HCT116 (cell line): ENCODE measurements around the gene CHEK2.

Experiments used
- ATF3 ChIP-seq: IDR thresholded peaks from 2 replicates; pipeline ENCODE4 v1.6.1; 2012
- CTCF ChIP-seq, 3 experiments: fragments of 200-600 bp in 1 of 3; sonication (generic) in 1 of 3; IDR thresholded peaks in 2 of 3; conservative IDR thresholded peaks in 1 of 3; 2 replicates each; pipeline ENCODE4 v1.5.1; 2012 to 2017; ENCODE audit warnings: low read depth in 2 of 3, low read length in 2 of 3, antibody characterized with exemption in 1 of 3, borderline replicate concordance in 1 of 3, control low read depth in 1 of 3, mild to moderate bottlenecking in 1 of 3, mixed read lengths in 1 of 3, mixed run types in 1 of 3, moderate library complexity in 1 of 3; ENCODE audit not compliant: insufficient read depth in 1 of 3
- EZH2 ChIP-seq: fragments of 200-600 bp; sonication (generic); IDR thresholded peaks from 2 replicates; pipeline ENCODE4 v1.6.1; 2017; ENCODE audit warnings: antibody characterized with exemption, mixed run types
- EZH2phosphoT487 ChIP-seq: fragments of 200-600 bp; IDR thresholded peaks from 2 replicates; pipeline ENCODE4 v1.6.1; 2018; ENCODE audit warnings: antibody characterized with exemption, borderline replicate concordance
- FOSL1 ChIP-seq: IDR thresholded peaks from 2 replicates; pipeline ENCODE4 v1.6.1; 2012; ENCODE audit warnings: low read depth
- JUND ChIP-seq: IDR thresholded peaks from 2 replicates; pipeline ENCODE4 v1.6.1; 2012
- MAX ChIP-seq: IDR thresholded peaks from 2 replicates; pipeline ENCODE4 v1.6.1; 2012
- POLR2A ChIP-seq: IDR thresholded peaks from 2 replicates; pipeline ENCODE4 v1.7.0; 2011; ENCODE audit warnings: borderline replicate concordance; ENCODE audit not compliant: insufficient read depth, insufficient read length; ENCODE audit errors: extremely low read depth
- POLR2AphosphoS5 ChIP-seq: IDR thresholded peaks from 2 replicates; pipeline ENCODE4 v1.6.1; 2011; ENCODE audit warnings: mild to moderate bottlenecking, low read depth, low read length, moderate library complexity
- RAD21 ChIP-seq: IDR thresholded peaks from 2 replicates; pipeline ENCODE4 v1.6.1; 2012; ENCODE audit warnings: low read depth, mild to moderate bottlenecking
- REST ChIP-seq: IDR thresholded peaks from 2 replicates; pipeline ENCODE4 v1.6.1; 2012; ENCODE audit warnings: low read depth
- SIN3A ChIP-seq: IDR thresholded peaks from 2 replicates; pipeline ENCODE4 v1.6.1; 2012; ENCODE audit warnings: low read depth
- SP1 ChIP-seq: IDR thresholded peaks from 2 replicates; pipeline ENCODE4 v1.6.1; 2012; ENCODE audit warnings: low read depth
- SRF ChIP-seq: IDR thresholded peaks from 2 replicates; pipeline ENCODE4 v1.6.1; 2012; ENCODE audit warnings: low read depth

- TF ChIP-seq EZH2: no peak
- TF ChIP-seq CTCF (IDR thresholded peaks at IDR 0.05 in 2 of 3, conservative IDR thresholded peaks at IDR 0.05 in 1 of 3; ENCODE audit: borderline replicate concordance in 1 of 3, insufficient read depth in 1 of 3, low read depth in 2 of 3, low read length in 2 of 3): no peak
- TF ChIP-seq SIN3A: no peak
- no peak for TF ChIP-seq POLR2AphosphoS5
- no peak for TF ChIP-seq POLR2A
- TF ChIP-seq REST: no peak
- no peak for TF ChIP-seq MAX
- TF ChIP-seq SRF: no peak
- no peak for TF ChIP-seq SP1
- TF ChIP-seq ATF3: no peak
- no peak for TF ChIP-seq EZH2phosphoT487
- TF ChIP-seq JUND: no peak
- no peak for TF ChIP-seq RAD21
- no peak for TF ChIP-seq FOSL1
Measured at GRCh38 chr22:28656181-28656580, 85.4 kb downstream of the CHEK2 start.
